ENCODE results near the gene SAMD8.
"Not testable (repeated sequence)": the region's sequence is repeated elsewhere in the genome, so short reads cannot be mapped to it uniquely, and the experiment has no call there.

The SAMD8 gene

DNA sequence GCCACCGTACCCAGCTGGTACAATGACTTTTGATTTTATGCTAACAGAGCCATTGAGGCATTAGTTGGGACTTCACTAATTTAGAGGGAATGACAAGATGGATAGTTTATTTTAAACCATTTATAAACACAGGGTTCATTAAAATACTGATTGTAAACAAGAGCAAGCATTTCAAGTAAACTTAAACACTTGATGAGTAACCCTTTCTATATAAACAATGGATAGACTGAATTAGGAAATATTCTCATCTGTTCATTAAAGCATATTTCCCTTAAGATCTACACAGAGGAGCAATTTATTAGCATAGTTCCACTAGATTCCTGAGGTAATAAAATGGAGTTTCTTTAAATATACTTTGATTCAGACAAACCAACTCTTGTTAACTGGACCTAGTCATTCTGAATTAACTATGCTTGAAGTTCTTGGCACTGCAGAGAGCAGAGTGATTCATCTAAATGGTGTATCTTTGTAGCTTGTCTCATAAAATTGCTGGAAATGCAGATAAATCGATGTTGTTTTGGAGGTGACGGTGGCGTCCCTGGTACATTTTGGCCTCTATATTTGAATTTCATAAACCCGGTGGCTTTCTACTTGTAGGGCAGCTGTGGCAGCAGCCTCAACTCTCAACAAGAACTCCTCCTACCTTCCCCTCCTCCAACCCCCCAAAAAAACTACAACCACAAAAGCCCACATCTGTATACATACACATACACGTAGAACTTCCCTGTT is 83.7 kb downstream of the SAMD8 start:
- TF ChIP-seq GATA1 (IDR thresholded peaks at IDR 0.05; ENCODE audit: low read depth, low read length) (no peak), POLR2A (IDR thresholded peaks at IDR 0.05; ENCODE audit: low read length) (no peak)
- peak in 1 of 2 experiments; percentile 30 for DNase-seq

DNA sequence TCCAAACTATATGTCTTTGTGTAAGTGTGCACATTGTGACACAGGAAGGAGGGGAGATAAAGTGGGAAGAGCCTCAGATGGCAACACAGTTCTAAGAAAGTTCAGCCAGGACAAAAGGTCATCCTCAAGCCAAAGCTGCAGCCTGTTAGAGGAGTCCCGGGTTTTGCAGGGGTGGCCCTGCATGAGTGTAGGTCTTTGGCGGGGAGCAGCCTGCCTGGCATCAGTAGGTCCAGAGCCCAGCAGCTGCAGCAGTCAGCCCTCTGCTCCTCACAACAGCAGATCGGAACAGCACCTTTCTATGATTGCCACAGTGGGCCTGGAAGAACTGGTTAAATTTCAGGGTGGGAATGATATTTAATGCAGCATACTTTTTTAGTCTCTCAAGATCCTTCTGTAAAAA is 85.6 kb downstream of the SAMD8 start:
- no peak for TF ChIP-seq POLR2A (IDR thresholded peaks at IDR 0.05; ENCODE audit: low read length)
- TF ChIP-seq GATA1 (IDR thresholded peaks at IDR 0.05; ENCODE audit: low read depth, low read length): no peak
- DNase-seq: no peak

GRCh38 chr10:75197906-75198305 is 86.5 kb downstream of the SAMD8 start:
- DNase-seq: no peak
- TF ChIP-seq GATA1 (IDR thresholded peaks at IDR 0.05; ENCODE audit: low read depth, low read length) (no peak), POLR2A (IDR thresholded peaks at IDR 0.05; ENCODE audit: low read length) (no peak)

DNA sequence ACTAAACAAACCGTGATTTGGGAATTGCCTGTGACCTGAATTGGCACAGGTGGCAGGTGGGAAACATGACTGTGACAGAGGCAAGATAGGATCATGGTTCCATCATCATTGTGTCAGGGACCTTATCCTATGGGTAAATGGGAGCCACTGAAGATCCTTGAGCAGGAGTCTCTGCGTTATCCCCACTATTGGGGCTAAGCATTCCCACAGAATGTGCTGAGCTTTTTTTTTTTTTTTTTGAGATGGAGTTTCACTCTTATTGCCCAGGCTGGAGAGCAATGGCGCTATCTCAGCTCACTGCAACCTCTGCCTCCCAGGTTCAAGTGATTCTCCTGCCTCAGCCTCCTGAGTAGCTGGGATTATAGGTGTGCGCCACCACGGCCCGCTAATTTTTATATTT is 88.5 kb downstream of the SAMD8 start:
- DNase-seq: not testable (repeated sequence)

DNA sequence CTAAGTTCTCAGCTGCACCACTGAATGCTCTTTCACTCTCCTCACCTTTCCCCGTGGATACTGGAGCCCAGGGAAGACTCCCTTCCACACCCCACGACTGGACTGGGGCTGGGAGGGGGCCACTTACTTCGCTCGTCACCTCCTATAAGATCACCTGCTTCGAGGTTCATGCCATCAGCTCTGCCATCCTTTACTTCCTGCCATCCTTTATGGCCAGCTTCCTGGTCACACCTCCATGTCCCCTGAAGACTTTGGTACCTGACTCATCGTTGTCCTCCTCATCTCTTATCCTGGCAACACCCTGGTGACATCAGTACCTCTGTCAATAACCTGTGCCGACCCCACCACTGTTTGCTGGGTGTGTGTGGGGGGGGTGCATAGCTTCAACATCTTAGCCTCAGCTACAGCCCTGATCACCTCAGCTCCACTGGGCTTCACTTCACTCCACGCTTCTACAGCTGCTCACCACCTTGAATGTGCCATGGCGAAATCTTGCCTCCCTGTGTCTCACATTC is 90.4 kb downstream of the SAMD8 start:
- TF ChIP-seq POLR2A (IDR thresholded peaks at IDR 0.05; ENCODE audit: low read length): no peak
- no peak for TF ChIP-seq GATA1 (IDR thresholded peaks at IDR 0.05; ENCODE audit: low read depth, low read length)
- peak; percentile 20 to 60 for DNase-seq

GRCh38 chr10:75202321-75203045 is 91.0 kb downstream of the SAMD8 start:
- DNase-seq: peak; percentile 6 to 65
- TF ChIP-seq GATA1 (IDR thresholded peaks at IDR 0.05; ENCODE audit: low read depth, low read length): no peak

- not testable (repeated sequence) for DNase-seq
Observed at GRCh38 chr10:75203046-75203620, 91.7 kb downstream of the SAMD8 start.

GRCh38 chr10:75203724-75204123 is 92.3 kb downstream of the SAMD8 start:
- TF ChIP-seq GATA1 (IDR thresholded peaks at IDR 0.05; ENCODE audit: low read depth, low read length) (no peak), POLR2A (IDR thresholded peaks at IDR 0.05; ENCODE audit: low read length) (no peak)
- no peak for DNase-seq

- no peak for TF ChIP-seq GATA1 (IDR thresholded peaks at IDR 0.05; ENCODE audit: low read depth, low read length)
- no peak for TF ChIP-seq POLR2A (IDR thresholded peaks at IDR 0.05; ENCODE audit: low read length)
- DNase-seq: no peak
Observed at GRCh38 chr10:75205908-75206307, 94.5 kb downstream of the SAMD8 start.

GRCh38 chr10:75206638-75207037 is 95.2 kb downstream of the SAMD8 start:
- not testable (repeated sequence) for DNase-seq

DNA sequence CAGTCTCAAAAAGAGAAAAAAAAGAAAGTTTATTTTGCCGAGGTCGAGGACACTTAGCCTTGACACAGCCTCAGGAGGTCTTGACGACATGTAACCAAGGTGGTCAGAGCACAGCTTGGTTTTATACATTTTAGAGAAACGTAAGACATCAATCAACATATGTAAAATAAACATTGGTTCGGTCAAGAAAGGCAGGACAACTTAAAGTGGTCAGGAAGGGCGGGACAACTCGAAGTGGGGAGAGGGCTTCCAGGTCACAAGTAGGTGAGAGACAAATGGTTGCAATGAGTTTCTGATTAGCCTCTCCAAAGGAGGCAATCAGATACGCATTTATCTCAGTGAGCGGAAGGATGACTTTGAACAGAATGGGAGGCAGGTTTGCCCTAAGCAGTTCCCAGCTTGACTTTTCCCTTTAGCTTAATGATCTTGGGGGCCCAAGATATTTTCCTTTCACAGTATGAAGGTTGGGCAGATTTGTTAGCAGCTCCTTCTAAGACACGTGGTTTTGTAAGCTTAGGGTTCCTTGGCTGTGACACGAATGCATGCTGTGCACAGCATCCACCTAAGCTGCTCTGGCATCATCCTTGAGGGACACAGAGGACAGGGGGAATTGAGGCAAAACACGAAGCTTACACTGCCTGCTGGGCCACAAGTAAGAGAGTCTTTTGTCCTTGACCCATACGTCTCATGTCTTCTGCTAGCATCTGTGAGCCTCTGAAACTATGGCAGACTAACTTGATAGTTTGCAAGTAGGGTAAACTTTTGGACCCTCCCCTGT is 95.8 kb downstream of the SAMD8 start:
- no peak for DNase-seq
- TF ChIP-seq POLR2A (IDR thresholded peaks at IDR 0.05; ENCODE audit: low read length) (no peak), GATA1 (IDR thresholded peaks at IDR 0.05; ENCODE audit: low read depth, low read length) (no peak)

DNA sequence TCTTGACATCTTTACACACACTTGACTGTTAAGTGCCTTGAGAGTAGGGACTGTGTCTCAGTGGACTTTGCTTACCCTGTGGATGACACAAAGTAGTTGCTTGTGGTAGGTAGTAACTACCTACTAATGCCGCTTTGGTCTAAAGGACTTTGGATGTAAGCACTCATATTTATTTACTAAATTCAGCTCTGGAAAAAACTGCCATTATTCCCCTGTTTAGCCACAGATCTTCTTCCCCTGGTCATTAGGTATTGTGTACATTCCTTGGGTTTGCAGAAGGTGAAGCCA is 96.3 kb downstream of the SAMD8 start:
- DNase-seq: no peak

GRCh38 chr10:75208181-75208580 is 96.7 kb downstream of the SAMD8 start:
- TF ChIP-seq POLR2A (IDR thresholded peaks at IDR 0.05; ENCODE audit: low read length) (no peak), GATA1 (IDR thresholded peaks at IDR 0.05; ENCODE audit: low read depth, low read length) (no peak)

More for the DNA sequence above, 96.3 kb downstream of the SAMD8 start:
- no peak for TF ChIP-seq GATA1 (IDR thresholded peaks at IDR 0.05; ENCODE audit: low read depth, low read length)
- TF ChIP-seq POLR2A (IDR thresholded peaks at IDR 0.05; ENCODE audit: low read length): no peak

More at GRCh38 chr10:75208181-75208580, 96.7 kb downstream of the SAMD8 start:
- peak; percentile 23 to 58 for DNase-seq

All from erythroblast (primary cell).